NT2/D1 (cell line): Measurements from ENCODE around the gene PIK3CD.

Experiments
- SUZ12 ChIP-seq: IDR thresholded peaks from 2 replicates; pipeline ENCODE4 v1.6.1; 2011; ENCODE audit not compliant: insufficient read length, insufficient read depth; ENCODE audit errors: extremely low read depth
- YY1 ChIP-seq: IDR thresholded peaks from 2 replicates; pipeline ENCODE4 v1.6.1; 2011; ENCODE audit not compliant: insufficient read length, insufficient read depth
- ZNF274 ChIP-seq: IDR thresholded peaks from 2 replicates; pipeline ENCODE4 v1.6.1; 2011; ENCODE audit warnings: mild to moderate bottlenecking, low read depth, low read length

- TF ChIP-seq YY1 (no peak), ZNF274 (no peak), SUZ12 (no peak)
Observed at GRCh38 chr1:9776685-9777084, 125.2 kb downstream of the PIK3CD start.
